Measurements from ENCODE around the gene DIP2C. TPM values are rescaled to one million over a fixed set of nuclear protein-coding genes. Genes with fewer than 3 reads are reported as not detected.

The DIP2C gene
- total RNA-seq, 1 donor from 2014 or later = 30.8 TPM

DNA sequence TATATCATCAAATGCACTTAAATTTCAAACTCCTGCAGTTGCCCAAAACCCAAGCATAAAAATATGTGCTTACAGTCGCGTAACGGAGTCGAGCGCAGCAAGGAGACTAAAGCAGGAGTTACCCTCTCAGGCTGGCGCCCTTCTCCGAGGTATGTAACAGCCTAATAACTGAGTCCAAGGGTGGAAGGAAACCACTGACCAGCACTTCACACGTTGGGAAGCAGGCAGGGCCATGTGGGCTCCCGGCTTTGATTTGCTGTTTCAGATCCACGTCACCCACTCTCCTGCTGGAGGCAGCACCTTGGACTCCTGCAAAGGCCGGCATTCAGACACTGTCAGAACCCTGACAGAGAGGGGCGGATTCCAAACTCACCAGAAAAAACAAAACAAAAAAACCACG lies 123.8 kb downstream of the DIP2C start:
- Histone ChIP-seq H3K4me1 (peaks cover 27% of the 10 kb centered on the region), H3K27me3 (ENCODE audit: low read depth) (no peaks in the 10 kb centered on the region), H3K9me3 (replicated peaks) (peaks cover 19% of the 10 kb centered on the region), H3K4me3 (no peak overlapping the region), H3K27ac (replicated peaks) (no peak overlapping the region), H3K36me3 (no peaks in the 10 kb centered on the region)
- intact Hi-C loops (cut with micrococcal nuclease) = no loop called here
- no peak for DNase-seq
- TF ChIP-seq CTCF (IDR thresholded peaks at IDR 0.05; ENCODE audit: borderline replicate concordance) = no peak

GRCh38 chr10:565146-565545 lies 124.3 kb downstream of the DIP2C start:
- no peak for TF ChIP-seq CTCF (IDR thresholded peaks at IDR 0.05; ENCODE audit: borderline replicate concordance)
- no peaks in the 10 kb centered on the region for H3K36me3 ChIP-seq
- H3K9me3 ChIP-seq (replicated peaks) = peaks cover 18% of the 10 kb centered on the region
- H3K4me1 ChIP-seq = peaks cover 30% of the 10 kb centered on the region
- intact Hi-C loops (cut with micrococcal nuclease) = no loop called here
- H3K27me3 ChIP-seq (ENCODE audit: low read depth) = no peaks in the 10 kb centered on the region
- no peak overlapping the region for H3K27ac ChIP-seq (replicated peaks)
- DNase-seq = no peak
- no peak overlapping the region for H3K4me3 ChIP-seq

DNA sequence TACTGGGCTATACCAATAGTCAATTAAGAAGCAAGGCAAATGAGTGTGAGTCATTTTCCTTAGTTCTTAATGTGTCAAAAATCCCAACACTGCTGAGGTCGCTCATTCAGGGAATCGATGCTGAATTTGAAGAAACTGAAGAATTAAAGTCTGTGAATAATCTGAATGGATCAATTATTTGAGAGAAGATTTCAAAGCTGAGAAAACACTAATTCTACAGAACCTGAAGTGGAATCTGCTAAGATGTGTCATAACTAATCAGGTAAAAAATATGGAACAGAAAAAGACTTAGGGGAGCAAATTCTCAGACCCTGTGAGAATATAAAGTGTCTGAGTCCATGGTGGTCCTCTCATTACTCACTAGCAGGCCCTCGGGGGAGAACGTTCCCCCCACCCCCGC lies 125.6 kb downstream of the DIP2C start:
- H3K4me1 ChIP-seq = peaks cover 40% of the 10 kb centered on the region
- intact Hi-C loops (cut with micrococcal nuclease) = no loop called here

DNA sequence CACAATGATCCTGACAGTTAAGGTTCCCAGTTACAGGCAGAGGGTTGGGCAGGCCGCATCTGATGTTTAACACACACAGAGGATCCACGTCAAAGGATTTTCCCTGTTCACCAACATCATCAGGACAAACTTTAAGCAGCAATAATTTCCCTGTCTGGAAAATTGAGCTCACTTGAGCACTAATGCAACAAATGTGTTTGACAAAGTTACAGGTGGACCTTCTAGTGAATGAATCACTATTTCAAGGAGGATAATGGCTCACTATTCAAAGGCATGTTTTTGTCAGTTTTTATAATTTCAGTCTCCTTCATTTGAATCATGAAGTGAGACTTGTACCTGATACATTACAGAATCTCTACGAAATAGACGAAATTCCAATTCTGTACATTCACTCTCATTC lies 127.3 kb downstream of the DIP2C start:
- Histone ChIP-seq H3K4me1 (peaks cover 52% of the 10 kb centered on the region), H3K36me3 (no peaks in the 10 kb centered on the region), H3K27ac (replicated peaks) (no peak overlapping the region), H3K9me3 (replicated peaks) (peaks cover 11% of the 10 kb centered on the region), H3K27me3 (ENCODE audit: low read depth) (no peaks in the 10 kb centered on the region), H3K4me3 (no peak overlapping the region)
- TF ChIP-seq CTCF (IDR thresholded peaks at IDR 0.05; ENCODE audit: borderline replicate concordance) = no peak
- no peak for DNase-seq
- intact Hi-C loops (cut with micrococcal nuclease) = no loop called here

More for the DNA sequence above, 125.6 kb downstream of the DIP2C start:
- TF ChIP-seq CTCF (IDR thresholded peaks at IDR 0.05; ENCODE audit: borderline replicate concordance) = no peak
- Histone ChIP-seq H3K27ac (replicated peaks) (no peak overlapping the region), H3K9me3 (replicated peaks) (peaks cover 11% of the 10 kb centered on the region), H3K4me3 (no peak overlapping the region), H3K36me3 (no peaks in the 10 kb centered on the region), H3K27me3 (ENCODE audit: low read depth) (no peaks in the 10 kb centered on the region)
- no peak for DNase-seq

DNA sequence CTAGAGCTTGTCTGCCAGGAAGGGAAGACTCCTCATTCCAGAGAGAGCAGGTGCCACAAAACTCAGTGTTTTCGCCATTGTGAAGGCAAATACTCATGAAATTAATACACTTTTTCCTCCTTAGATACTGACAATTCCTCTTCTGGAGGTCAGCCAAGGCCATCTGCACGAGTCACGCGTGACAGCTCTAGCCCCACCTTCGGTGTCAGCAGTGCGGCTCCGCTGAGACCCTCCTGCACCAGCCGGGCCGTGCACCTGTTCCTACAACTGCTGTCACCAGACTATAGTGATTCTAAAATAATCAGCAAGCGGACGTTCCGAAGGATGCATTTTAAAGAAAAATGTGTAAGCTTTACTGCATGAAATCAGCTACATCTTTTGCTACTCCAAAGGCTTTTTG lies 127.7 kb downstream of the DIP2C start:
- H3K27me3 ChIP-seq (ENCODE audit: low read depth) = no peaks in the 10 kb centered on the region
- H3K36me3 ChIP-seq = no peaks in the 10 kb centered on the region
- TF ChIP-seq CTCF (IDR thresholded peaks at IDR 0.05; ENCODE audit: borderline replicate concordance) = no peak
- no peak overlapping the region for H3K27ac ChIP-seq (replicated peaks)
- intact Hi-C loops (cut with micrococcal nuclease) = no loop called here
- peaks cover 11% of the 10 kb centered on the region for H3K9me3 ChIP-seq (replicated peaks)
- DNase-seq = no peak
- peaks cover 57% of the 10 kb centered on the region for H3K4me1 ChIP-seq
- H3K4me3 ChIP-seq = no peak overlapping the region
